CD4-positive, alpha-beta T cell treated with Interferon alpha-2 for 1 hour (primary cell): Measurements from ENCODE around the gene MYH9.
"Not testable (repeated sequence)": the region's sequence is repeated elsewhere in the genome, so short reads cannot be mapped to it uniquely, and the experiment has no call there.

ENCODE experiments used
- DNase-seq, 2 donors: peaks; one replicate each; pipeline ENCODE4 v3.0.0-alpha.2; 2020 to 2022

Gene MYH9

DNA sequence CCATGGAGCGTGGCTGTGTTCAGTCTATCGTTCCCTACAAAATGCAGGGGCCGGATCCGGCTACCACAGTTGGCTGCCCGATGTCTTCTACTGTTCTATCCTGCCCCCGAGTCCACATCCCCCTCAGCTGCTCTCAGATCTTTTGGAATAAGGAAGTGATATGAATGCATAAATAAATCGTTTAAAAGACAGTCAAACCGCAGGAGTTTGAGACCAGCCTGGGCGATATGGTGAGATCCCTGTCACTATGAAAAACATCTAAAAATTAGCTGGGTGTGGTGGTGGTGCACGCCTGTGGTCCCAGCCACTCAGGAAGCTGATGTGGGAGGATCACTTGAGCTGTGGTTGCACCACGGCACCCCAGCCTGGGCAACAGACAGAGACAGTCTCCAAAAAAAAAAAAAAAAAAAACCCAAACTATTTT is 97.8 kb downstream of the MYH9 start:
- DNase-seq, result peak; percentile 44 to 71

DNA sequence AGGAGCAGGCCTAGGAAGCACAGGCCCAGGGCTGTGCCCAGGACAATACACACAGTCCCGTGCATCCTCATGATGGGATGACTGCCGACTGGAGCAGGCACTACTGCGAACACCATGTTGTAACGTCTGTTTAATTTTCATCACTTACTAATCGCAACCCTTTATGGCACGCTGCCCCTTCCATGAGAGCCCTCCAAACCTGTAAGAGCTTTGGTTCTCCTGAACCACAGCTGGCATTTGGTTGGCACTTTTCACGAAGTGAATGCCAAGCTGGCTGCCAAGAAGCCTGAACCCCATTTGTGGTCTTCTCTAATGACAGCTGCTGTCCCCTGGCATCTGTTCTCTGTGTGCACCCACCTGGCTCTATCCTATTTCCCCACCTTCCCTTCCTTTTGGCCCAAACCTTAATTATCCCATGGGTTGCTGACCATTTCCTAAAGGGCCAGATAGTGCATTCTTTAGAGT is 98.3 kb downstream of the MYH9 start:
- no peak for DNase-seq

DNA sequence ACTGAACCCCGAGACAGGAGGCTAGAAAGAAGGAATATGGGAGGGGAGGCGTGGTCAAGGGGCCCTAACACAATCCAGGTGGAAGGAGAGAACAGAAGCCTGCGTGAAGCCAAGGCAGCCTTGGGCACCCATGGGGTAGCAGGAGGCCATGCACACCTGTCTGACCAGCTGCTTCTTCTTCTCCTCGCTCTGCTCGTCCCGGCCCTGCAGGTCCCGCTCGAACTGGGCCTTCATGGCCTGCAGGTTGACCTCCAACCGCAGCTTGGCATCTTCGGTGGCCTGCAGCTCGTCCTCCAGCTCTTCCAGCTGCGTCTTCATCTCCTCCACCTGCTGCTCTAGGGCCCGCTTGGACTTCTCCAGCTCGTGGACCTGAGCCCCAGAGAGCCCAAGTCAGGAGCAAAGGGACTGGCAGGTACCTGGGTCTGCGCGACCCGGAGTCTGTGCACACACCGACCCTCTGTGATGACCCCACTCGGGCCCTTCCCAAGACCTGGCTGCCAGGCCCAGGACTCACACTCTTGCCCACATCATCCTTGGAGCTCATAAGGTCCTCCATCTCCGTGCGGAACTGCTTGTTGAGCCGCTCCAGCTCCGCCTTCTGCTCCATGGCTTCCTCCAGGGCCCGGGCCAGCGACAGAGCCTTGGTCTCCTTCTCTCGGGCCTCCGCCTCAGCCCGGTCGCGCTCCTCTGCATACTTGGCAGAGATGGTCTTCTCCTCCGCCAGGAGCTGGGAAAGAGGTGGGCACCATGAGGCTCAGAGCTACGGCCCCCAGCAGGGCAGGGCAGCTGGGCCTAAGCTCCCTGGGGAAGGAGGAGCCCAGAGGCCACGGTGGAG is 99.0 kb downstream of the MYH9 start:
- no peak for DNase-seq

DNA sequence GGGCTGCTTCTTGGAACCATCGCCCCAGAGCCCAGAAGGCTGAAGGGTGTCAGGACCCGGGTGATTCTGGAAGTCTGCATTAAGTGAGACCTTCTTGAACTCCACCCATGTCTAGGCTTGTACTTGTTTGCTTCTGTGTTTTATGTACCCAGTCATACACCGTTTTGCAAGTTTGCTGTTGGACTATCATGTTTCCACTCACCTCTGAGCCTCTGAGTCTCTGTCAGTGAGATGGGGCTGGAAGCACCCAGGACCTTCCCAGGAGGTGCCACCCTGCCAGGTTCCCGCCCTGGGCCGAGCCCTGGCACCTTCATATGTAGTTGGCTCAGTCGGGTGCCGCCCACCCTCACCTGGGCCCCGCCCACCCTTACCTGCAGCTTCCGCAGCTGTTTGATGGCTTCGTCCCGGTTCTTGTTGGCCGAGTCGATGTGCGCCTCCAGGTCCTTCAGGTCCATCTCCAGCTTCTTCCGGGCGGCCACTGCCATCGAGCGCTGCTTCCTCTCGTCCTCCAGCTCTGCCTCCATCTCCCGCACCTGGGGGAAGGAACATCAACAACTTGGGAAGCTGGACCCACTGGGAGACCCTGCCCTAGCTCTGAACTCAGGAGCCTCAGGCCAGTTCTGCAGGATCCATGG is 99.8 kb downstream of the MYH9 start:
- DNase-seq, result no peak

DNA sequence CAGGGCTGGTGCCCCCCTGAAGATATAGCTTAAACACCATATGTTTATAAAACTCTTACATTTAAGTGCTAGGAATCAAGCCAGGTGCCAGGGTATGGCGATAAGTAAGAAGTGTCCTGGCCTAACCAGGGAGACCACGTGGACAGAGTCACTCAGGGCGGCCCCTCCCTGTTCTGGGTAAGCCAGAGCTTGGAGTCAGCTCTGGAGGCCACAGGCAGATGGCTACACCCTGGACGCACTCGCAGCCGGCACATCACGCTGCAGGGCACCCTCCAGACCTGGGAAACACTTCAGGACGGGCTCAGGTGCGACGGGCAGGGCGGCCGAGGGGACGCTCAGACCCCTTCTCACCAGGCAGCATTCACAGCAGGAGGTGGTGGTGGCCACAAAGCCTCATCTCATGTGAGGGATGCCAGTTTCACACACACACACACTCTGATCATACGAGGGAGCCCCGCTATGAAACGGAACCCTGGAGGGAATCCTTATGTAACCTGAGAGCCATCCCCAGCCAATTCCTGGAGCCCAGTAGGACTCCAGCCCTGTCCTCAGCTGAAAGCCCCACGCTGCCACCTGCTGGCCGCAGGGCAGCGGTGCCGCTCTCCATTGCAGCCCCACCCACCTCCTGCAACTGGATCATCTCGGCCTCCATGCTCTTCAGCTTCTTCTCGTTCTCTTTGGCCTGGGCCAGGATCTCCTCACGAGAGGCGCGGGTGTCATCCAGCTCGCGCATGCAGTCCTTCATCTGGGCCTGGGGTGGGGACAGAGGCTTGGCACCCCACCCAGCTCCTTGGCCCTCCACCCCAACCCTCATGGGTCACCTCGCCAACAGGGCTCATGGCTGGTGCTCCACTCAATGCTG is 101.4 kb downstream of the MYH9 start:
- peak; percentile 58 to 69 for DNase-seq

DNA sequence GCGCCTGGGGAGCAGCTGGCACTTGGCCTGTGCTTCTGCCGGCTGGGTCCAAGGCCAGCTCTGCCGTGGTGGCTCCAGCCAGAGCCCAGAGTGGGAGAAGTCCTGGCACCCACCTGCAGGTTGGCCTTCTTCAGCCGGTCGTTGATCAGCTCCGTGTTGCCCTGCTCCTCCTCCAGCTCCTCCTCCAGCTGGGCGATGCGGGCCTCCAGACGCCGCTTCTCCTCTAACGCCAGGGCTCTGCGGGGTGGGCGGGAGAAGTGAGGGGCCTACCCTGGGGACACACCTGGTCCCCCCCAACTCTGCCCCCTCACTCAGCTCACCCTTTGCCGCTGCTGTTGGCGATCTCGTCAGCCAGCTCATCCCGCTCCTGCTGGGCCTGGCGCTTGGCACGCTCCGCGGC is 102.2 kb downstream of the MYH9 start:
- no peak for DNase-seq

DNA sequence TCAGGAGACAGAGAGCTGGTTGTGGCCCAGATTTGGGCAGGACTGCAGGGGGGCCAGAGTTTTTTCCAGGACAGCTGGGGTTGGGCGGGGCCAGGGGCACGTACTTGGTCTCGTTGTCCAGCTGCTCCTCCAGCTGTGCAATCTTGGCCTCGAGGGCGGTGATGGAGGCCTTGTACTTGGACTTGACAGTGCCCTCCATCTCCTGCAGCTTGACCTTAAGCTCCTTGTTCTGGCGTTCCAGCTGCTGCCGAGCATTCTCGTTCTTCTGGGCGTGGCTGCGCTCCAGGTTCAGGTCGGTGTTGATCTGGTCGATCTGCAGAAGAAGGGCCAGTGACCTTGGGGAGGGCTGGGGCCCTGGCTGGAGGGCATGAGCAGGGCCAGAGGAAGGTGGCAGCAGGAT is 102.8 kb downstream of the MYH9 start:
- no peak for DNase-seq

DNA sequence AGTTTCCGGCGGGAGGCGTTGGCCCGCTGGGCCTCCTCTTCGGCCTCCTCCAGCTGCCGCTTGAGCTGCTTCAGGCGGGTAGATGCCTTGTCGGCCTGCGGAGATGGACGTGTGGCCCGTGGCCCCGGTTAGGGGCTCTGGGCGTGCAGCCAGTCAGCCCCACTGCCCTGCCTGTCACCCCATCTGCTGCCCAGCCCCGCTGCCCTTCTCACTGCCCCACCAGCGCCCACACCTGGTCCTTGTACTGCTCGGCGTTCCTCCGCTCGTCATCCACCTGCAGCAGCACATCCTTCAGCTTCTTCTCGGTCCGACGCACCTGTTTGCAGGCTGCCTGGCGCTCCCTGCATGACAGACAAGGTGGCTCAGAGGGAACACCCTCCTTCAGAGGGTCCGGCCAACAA is 103.6 kb downstream of the MYH9 start:
- no peak for DNase-seq

DNA sequence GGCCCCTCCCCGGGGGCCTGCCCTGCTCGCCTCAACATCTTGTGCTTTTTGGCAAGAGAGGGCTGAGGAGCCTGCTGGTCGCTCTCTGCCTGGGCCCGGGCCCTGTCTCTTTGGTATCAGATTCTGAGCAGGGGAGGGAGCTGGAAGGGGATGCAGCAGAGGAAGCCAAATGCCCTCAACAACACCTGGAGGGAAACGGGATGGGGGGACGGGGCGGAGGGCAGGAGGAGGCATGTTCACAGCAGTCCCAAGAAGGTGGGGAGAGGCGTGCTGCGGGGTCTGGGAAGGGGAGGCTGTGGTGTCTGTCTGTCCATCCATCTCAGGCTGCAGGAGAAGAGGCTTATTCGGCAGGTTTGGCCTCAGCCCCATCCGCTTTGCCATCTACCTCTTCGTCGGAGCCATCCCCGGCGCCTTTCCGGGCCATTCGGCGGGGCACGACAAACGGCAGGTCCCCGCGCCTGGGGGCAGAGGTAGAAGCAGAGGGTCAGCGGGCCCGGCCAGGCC is 105.4 kb downstream of the MYH9 start:
- no peak for DNase-seq

DNA sequence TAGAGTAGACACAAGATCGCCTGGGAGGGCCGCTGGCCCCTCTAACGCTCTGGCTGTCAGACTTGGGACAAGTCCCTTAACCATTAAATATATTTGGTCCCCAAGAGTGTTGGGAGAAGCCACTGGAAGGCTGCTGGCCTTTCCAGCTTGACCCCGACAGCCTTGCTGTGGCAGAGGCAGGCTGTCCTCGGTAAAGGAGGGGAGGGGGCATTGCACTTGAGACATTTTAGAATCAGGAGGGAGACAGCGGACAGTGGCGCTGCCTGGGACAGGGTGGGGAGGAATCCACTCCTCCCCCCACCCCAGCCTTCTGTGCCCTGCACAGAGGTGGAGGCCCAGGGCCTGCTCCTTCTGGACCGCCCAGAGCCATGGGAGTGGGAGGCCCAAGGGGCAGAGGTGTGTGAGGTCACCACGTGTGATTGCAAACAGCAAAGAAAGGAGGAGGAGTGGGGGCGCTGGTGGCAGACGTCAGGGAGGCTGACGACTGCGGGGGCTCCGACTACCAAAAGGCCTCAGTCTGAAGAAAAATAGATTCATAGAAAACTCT is 105.9 kb downstream of the MYH9 start:
- no peak for DNase-seq

DNA sequence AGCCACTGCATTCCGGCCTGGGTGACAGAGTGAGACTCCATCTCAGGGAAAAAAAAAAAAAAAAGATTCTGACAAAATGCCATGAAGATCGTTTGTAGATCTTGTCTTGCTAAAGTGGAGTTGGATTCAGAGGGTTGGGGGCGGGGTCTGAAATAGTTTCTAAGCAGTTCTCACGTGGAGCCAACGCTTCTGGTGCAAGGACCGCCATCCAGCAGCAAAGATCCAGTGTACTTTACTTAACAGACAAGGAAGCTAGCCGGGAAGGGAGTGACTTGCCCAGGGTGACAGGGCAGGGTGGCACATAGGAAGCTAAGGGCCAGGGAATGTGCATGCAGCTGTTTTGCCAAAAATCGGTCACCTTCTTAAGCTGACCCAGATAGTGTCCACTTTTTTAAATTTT is 107.4 kb downstream of the MYH9 start:
- DNase-seq, result no peak

DNA sequence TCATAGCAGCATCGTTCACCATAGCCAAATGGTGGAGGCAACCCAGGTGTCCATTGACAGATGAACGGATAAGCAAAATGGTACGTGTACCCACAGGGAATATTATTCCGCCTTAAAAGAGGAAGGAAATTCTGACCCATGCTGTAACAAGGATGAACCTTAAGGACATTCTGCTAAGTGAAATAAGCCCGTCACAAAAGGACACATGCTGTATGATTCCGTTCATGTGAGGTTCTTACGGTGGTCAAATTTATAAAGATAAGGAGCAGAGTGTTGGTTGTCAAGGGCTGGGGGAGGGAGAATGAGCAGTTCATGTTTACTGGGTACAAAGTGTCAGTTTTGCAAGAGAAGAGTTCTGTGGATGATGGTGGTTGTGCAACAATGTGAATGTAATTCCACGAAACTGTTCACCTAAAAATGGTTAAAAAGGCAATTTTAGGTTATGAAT is 108.5 kb downstream of the MYH9 start:
- no peak for DNase-seq

DNA sequence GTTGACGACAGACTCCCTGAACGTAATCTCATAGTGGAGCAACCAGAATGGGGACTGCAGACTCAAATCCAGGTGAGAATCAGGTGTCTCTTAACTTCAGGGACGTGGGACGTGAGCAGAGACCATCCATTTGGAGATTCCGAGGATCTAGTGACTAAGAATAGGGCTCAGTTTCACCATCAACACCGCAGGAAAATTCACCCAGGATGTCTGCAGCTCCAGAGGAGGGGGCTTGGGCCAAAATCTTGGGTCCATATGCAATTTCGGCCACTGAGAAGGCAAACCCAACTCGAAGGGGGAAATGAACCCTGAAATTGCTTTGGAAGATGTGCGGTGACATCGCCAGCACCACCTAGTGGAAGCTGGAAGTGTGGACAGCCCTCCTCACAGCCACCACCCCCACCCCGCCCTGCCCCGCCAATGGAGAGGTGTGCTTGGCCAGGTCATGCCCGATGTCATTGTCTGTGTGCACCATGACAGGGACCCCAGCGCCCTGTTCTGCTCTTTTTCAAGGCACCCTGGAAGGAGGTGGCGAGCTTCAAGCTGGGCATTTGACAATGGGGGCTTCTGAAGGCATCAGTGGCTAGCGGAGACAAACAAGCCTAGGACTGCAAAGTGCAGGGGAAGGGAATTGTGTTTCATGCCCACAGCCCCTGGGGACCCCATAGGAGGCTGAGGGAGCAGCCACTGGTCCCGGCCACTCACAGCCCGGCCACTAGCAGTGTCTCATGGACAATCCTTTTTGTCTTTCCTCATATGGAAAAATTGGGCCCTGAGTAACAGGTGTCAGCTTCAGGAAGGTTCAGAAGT is 110.1 kb downstream of the MYH9 start:
- DNase-seq, result peak; percentile 70 to 75

DNA sequence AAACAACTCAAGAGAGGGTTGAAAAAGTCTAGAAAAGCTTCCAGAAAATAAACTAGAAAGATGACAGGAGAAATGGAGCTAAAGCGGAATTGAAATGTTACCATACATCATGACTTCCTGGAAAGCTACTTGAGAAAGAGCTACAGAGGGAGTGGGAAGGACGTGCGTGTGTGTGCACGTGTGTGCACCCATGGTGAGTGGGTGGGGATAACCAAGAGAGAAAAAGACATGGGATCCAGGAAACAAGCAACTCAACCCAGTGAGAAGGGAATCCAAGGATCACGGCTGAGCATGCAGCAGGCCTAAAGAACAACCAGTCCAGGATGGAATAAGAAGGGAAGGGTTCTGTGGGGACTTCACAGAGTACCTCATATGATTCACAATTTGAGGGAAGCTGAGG is 113.2 kb downstream of the MYH9 start:
- DNase-seq, result no peak

DNA sequence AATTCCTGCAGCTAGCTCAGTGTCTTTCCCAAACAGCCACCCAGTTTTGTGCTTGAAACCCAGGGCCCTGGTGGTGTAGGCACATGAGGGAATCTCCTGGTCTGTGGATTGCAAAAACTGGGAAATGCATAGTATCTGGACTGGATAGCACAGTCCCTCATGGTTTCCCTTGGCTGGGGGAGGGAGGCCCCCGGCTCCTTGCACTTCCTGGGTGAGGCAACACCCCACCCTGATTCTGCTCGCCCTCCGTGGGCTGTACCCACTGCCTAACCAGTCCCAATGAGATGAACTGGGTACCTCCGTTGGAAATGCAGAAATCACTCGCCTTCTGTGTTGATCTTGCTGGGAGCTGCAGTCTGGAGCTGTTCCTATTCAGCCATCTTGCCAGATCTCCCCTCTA is 115.8 kb downstream of the MYH9 start:
- DNase-seq, result not testable (repeated sequence)

DNA sequence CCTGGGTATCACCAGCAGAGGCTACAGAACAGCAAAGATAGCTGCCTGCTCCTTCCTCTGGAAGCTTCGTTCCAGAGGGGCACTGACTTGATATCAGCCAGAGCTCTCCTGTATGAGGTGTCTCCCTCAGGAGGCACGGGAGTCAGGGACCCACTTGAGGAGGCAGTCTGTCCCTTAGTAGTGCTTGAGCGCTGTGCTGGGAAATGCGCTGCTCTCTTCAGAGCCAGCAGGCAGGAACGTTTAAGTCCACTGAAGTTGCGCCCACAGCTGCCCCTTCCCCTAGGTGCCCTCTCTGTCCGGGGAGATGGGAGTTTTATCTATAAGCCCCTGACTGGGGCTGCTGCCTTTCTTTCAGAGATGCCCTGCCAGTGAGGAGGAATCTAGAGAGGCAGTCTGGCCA is 116.5 kb downstream of the MYH9 start:
- DNase-seq, result not testable (repeated sequence)

DNA sequence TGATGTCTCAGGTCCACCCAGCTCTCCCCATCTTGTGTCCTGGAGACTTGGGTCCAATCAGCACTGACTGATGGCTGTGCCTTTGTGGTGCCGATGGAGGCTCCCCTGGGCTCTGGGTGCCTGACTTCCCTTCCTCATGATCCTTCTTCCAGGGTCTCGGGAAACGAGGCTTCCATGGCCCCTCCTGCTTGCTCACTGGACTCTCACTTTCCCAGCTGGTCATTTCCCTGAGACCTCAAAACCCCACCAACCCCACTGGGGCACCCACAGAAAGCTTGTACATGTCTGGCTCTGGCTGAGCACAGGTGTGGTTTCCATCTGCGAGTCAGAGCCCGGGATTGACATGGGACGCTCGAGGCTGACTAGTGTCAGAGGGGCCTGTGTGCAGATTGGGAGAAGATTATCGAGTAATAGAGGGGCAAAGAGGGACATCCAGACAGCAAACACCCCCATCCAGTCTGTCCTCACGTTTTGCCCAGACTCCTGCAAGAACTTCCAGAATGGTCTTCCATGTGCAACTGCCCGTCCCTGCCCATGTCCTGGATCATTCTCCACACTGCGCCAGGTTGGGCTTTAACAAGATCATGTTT is 119.8 kb downstream of the MYH9 start:
- DNase-seq, result no peak

DNA sequence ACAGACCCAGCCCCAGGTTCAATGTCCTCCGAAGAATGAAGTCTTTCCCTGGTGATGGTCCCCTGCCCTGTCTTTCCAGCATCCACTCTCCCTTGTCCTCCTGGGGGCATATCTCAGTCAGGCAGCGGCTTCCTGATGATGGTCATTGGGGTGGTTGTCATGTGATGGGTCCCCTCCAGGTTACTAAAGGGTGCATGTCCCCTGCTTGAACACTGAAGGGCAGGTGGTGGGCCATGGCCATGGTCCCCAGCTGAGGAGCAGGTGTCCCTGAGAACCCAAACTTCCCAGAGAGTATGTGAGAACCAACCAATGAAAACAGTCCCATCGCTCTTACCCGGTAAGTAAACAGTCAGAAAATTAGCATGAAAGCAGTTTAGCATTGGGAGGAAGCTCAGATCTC is 120.7 kb downstream of the MYH9 start:
- no peak for DNase-seq

DNA sequence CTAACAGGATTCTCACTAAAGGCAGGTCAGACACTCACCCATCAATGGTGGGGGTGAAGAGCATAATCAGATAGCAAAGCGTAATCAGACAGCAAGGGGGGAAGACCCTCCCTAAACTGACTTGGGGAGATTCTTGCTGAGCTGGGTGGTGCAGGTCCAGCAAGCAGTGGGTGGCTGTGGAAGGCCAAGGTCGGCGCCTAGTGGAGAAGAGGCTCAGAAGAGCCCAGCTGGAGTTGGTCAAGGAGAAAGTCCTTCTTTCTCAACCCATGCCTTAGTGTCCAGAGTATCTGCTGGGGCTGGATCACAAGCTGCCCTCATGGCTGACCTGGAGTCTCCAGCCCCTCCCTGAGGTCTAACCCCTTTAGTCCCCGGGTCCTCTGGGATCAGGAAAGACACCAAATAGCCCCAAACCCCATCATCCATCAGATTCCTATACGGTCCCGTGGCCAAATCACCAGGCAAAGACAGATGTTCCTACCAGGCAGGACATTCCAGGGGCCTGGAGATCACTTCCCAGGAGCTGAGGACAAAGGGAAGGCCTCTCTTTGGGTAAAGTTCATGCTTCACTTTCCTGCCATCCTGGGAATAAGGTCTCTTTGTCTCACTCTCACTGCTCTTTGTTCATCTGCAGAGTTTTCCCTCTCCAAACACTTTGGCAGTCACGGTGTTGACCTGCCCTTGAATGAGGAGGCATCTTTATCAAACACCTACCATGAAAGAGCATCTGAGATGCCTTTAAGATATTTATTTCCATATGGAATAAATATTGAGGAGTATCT is 123.7 kb downstream of the MYH9 start:
- not testable (repeated sequence) for DNase-seq

DNA sequence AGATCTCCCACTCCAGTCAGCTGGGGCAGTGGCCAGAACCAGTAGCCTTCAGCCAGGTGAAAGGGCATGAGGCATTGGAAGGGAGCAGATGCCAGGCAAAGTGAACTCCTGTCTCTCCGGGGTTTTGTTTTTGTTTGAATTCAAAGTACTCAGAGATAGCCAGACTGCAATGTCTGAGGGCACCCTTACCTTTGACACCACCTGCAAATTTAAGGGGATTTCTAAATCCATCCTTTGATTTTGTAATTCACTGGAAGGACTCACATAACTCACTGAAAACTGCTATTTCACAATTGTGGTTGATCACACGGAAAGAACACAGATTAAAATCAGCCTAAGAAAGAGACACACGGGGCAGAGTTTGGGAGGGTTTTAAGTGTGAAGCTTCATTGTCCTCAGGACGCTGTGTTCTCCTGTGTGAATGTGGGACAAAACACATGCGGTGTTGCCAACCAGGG is 124.5 kb downstream of the MYH9 start:
- DNase-seq, result not testable (repeated sequence)

DNA sequence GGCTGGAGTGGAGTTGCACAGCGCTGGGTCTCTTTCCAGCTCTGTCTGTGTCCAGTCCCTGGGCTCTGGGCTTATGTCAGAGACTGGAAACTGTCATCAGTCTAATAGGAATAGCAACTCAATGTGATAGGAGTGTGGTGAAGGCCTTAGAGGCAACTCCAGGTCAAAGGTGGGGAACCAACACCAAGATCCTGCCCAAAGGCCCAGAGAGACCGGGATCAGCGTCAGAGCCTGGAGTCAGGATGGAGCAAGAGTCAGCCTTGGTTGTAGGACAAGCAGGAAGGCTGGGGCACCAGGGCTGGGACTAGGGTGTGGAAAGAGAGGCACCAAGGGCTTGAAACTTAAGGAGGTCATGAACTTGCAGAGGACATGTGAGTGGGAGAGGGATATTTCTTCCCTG is 125.5 kb downstream of the MYH9 start:
- not testable (repeated sequence) for DNase-seq
